ENCODE data around the gene WFS1. TPM values are rescaled to one million over a fixed set of nuclear protein-coding genes. Genes with fewer than 3 reads are reported as not detected.

Gene WFS1
- total and polyA plus RNA-seq, 2 of the 8 experiments (the other 6 are each of a cell fraction or from before 2014, with no cell fraction given) = 29.1 to 43.1 TPM

DNA sequence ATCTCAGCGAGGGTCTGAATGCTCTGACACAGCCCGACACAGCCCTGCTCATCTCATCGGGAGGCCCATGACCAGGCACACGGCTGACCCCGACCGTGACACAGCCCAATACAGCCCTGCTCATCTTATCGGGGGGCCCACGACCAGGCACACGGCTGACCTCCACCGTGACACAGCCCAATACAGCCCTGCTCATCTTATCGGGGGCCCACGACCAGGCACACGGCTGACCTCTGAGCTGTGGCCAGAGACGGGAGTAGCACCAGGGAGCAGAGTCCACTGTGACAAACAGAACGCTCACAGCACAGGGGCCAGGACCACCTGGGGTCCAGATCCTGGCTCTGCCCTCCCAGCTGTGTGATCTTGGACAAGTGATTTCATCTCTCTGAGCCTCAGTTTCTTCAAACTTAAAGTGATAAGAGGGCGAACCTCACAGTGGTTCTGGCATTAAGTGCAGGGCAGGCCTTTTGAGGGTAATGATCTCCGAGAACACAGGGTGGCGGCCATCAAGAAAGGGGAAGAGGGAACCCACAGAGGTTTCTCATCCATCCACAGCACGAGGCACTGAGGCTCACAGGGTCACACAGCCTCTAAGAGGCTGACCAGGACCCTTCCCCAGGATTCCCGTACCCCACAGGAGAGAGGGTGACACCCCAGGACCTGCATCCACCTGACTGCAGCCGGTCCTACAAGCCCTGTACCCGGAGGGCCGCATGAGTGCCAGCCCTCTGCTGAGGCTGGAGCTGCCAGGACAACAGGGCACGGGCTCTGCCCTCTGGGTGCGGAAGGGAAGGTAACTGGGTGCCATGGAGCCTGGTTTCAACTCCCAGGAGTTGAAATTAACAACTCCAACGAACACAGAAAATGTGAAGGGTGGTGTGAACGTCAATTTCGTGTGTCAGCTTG lies 60.1 kb downstream of the WFS1 start:
- no peak overlapping the region for H4K5ac ChIP-seq (ENCODE audit: insufficient read length, low read depth, low read length)
- no peaks in the 10 kb centered on the region for H3K27me3 ChIP-seq (replicated peaks in 1 of 4; ENCODE audit: control insufficient read depth in 3 of 4, extremely low read depth in 1 of 4, insufficient read depth in 3 of 4, low read length in 3 of 4)
- no peak overlapping the region for H2BK15ac ChIP-seq (ENCODE audit: low read length)
- no peak overlapping the region for H4K91ac ChIP-seq (replicated peaks; ENCODE audit: insufficient read length, low read length)
- H3K14ac ChIP-seq (ENCODE audit: insufficient read length) = no peak overlapping the region
- CTCF ChIA-PET (ENCODE audit: partially characterized antibody) = interaction anchor here (0.7 to 22.3 kb wide), 26 partner anchors 10 to 348 kb away, joined by 3 to 908 read pairs (median 6); partner anchors contain the start of gene WFS1
- peaks cover 0 to 2% of the 10 kb centered on the region in 2 experiments for H4K20me1 ChIP-seq (replicated peaks in 1 of 2; ENCODE audit: control insufficient read depth in 1 of 2, insufficient read depth in 2 of 2, low read length in 2 of 2)
- no peak overlapping the region for H2AFZ ChIP-seq (ENCODE audit: low read length)
- FAIRE-seq (no peak), DNase-seq (ENCODE audit: low read depth in 1 of 2, low spot score in 2 of 2) (no peak)
- H3K9ac ChIP-seq (replicated peaks in 1 of 4; ENCODE audit: extremely low read depth in 1 of 4, low read depth in 3 of 4, low read length in 3 of 4) = no peak overlapping the region
- no peak overlapping the region for H2BK20ac ChIP-seq (ENCODE audit: low read length)
- H2BK120ac ChIP-seq (replicated peaks; ENCODE audit: low read depth, low read length) = no peak overlapping the region
- no peak overlapping the region for H3K4ac ChIP-seq (replicated peaks; ENCODE audit: insufficient read length, low read depth, low read length)
- no peak overlapping the region for H3K4me3 ChIP-seq (ENCODE audit: extremely low read depth in 1 of 4, insufficient read depth in 2 of 4, low read depth in 3 of 4, low read length in 4 of 4)
- no peak overlapping the region for H2AK5ac ChIP-seq (ENCODE audit: low read depth, low read length)
- 90% methylated on average over 27 of the region's 28 CpGs; no CpG with 5 or more reads in 1 of the 2 experiments for WGBS, 2 experiments (ENCODE audit: extremely low coverage in 1 of 2, insufficient coverage in 1 of 2, insufficient read length in 1 of 2, insufficient replicate concordance in 2 of 2, low coverage in 1 of 2, low lambda C conversion rate in 2 of 2, missing lambda C conversion rate in 1 of 2)
- no peak overlapping the region for H3K27ac ChIP-seq (ENCODE audit: low read depth, low read length)
- no peak for TF ChIP-seq CTBP2 (IDR thresholded peaks at IDR 0.05; ENCODE audit: borderline replicate concordance, insufficient read depth, insufficient read length, low read length)
- no peak for TF ChIP-seq TBP (IDR thresholded peaks at IDR 0.05; ENCODE audit: low read depth, low read length)
- no peak for TF ChIP-seq EP300 (IDR thresholded peaks at IDR 0.05; ENCODE audit: borderline replicate concordance in 1 of 2, low read depth in 2 of 2, low read length in 2 of 2)
- no peak for TF ChIP-seq EZH2 (IDR thresholded peaks at IDR 0.05; ENCODE audit: low read depth, low read length, severe bottlenecking)
- H2BK5ac ChIP-seq (ENCODE audit: low read depth, low read length) = no peak overlapping the region; the same call in 1 of the 2 replicates
- no peak overlapping the region for H3K23ac ChIP-seq (ENCODE audit: insufficient read length)
- no peaks in the 10 kb centered on the region for H3K79me1 ChIP-seq (ENCODE audit: low read depth, low read length)
- no peak overlapping the region for H3K4me2 ChIP-seq (ENCODE audit: insufficient read depth in 1 of 2, low read depth in 2 of 2, low read length in 2 of 2)
- H3K79me2 ChIP-seq (ENCODE audit: control insufficient read depth in 1 of 2, insufficient read depth in 2 of 2, low read length in 2 of 2) = no peaks in the 10 kb centered on the region
- no peaks in the 10 kb centered on the region for H3K23me2 ChIP-seq (ENCODE audit: low read depth, low read length)
- H3K18ac ChIP-seq (ENCODE audit: extremely low read depth, low read length) = no peak overlapping the region
- H3K56ac ChIP-seq (replicated peaks; ENCODE audit: insufficient read length, low read depth, low read length) = no peak overlapping the region
- POLR2A ChIA-PET (ENCODE audit: partially characterized antibody) = no interaction called here
- no peak overlapping the region for H4K8ac ChIP-seq (ENCODE audit: extremely low read depth, insufficient read depth, low read length)
- peaks cover 4 to 10% of the 10 kb centered on the region in 2 experiments; a peak in 3 of 4 replicates for H3K9me3 ChIP-seq (ENCODE audit: insufficient read depth in 2 of 2, low read depth in 1 of 2, low read length in 1 of 2)
- H3K36me3 ChIP-seq (ENCODE audit: control insufficient read depth in 2 of 4, insufficient read depth in 4 of 4, low read length in 3 of 4) = no peaks in the 10 kb centered on the region
- H2BK12ac ChIP-seq (ENCODE audit: low read depth, low read length) = no peak overlapping the region
- peaks cover 0 to 7% (median 2%) of the 10 kb centered on the region in 4 experiments; a peak in 3 of 7 replicates for H3K4me1 ChIP-seq (replicated peaks in 1 of 4; ENCODE audit: control insufficient read depth in 3 of 4, insufficient read depth in 4 of 4, low read length in 3 of 4)
